Chondrocyte (in vitro differentiated cells): ENCODE measurements around the gene PRDM2. TPM values are rescaled to one million over a fixed set of nuclear protein-coding genes. Genes with fewer than 3 reads are reported as not detected.
A peak's percentile ranks its signal among the peaks of the same experiment; 100 is the strongest.

ENCODE experiments used
- DNase-seq: peaks from one replicate; pipeline ENCODE4 v3.0.0; 2021; ENCODE audit warnings: mixed read lengths, low spot score
- H3K27ac Mint-ChIP-seq: one replicate; pipeline ENCODE4 v1.8.0; 2021; ENCODE audit warnings: mild to moderate bottlenecking, moderate library complexity, mixed read lengths; ENCODE audit not compliant: unreplicated experiment
- H3K27me3 Mint-ChIP-seq: 2 replicates; pipeline ENCODE4 v1.8.0; 2021; ENCODE audit warnings: low read depth, mixed read lengths
- H3K36me3 Mint-ChIP-seq: 2 replicates; pipeline ENCODE4 v1.8.0; 2021; ENCODE audit warnings: low read depth, mixed read lengths
- H3K4me1 Mint-ChIP-seq: 2 replicates; pipeline ENCODE4 v1.8.0; 2021; ENCODE audit warnings: low read depth, mild to moderate bottlenecking, mixed read lengths
- H3K4me3 Mint-ChIP-seq: one replicate; pipeline ENCODE4 v1.8.0; 2021; ENCODE audit warnings: mild to moderate bottlenecking, moderate library complexity, mixed read lengths; ENCODE audit not compliant: unreplicated experiment
- H3K9me3 Mint-ChIP-seq: 2 replicates; pipeline ENCODE4 v1.8.0; 2021; ENCODE audit warnings: low read depth, mixed read lengths
- CTCF ChIP-seq: fragments of 200-600 bp; sonication (generic); IDR thresholded peaks from 2 replicates; pipeline ENCODE4 v1.5.0; 2021; ENCODE audit warnings: antibody characterized with exemption, mild to moderate bottlenecking, moderate library complexity
- total RNA-seq: library from RNA; stranded (reverse); gene quantifications from 3 replicates; pipeline ENCODE4 v1.2.1, GENCODE V29; 2021

The PRDM2 gene
- total RNA-seq, 1 donor from 2014 or later, result 36.8 TPM

GRCh38 chr1:13826009-13826408 is 126.0 kb downstream of the PRDM2 start:
- Mint-ChIP-seq H3K4me1 (no peaks in the 10 kb centered on the region), H3K4me3 (no peak overlapping the region), H3K36me3 (peaks cover 10% of the 10 kb centered on the region), H3K27me3 (peaks cover 2% of the 10 kb centered on the region), H3K9me3 (no peaks in the 10 kb centered on the region), H3K27ac (no peak overlapping the region)
- no peak for DNase-seq
- TF ChIP-seq CTCF, result no peak

- peaks cover 10% of the 10 kb centered on the region for H3K36me3 Mint-ChIP-seq
- no peaks in the 10 kb centered on the region for H3K4me1 Mint-ChIP-seq
- peak; percentile 11 for DNase-seq
- H3K4me3 Mint-ChIP-seq, result no peak overlapping the region
- no peak for TF ChIP-seq CTCF
- peaks cover 2% of the 10 kb centered on the region for H3K27me3 Mint-ChIP-seq
- H3K9me3 Mint-ChIP-seq, result no peaks in the 10 kb centered on the region
- no peak overlapping the region for H3K27ac Mint-ChIP-seq
These were observed 126.6 kb downstream of the PRDM2 start for GRCh38 chr1:13826591-13826990.

- no peak for DNase-seq
- peak; percentile 64 for TF ChIP-seq CTCF
- Mint-ChIP-seq H3K36me3 (peaks cover 6% of the 10 kb centered on the region), H3K4me3 (no peak overlapping the region), H3K27me3 (peaks cover 2% of the 10 kb centered on the region), H3K4me1 (no peaks in the 10 kb centered on the region), H3K9me3 (no peaks in the 10 kb centered on the region), H3K27ac (no peak overlapping the region)
These were observed 128.6 kb downstream of the PRDM2 start for GRCh38 chr1:13828454-13829151.

- no peak overlapping the region for H3K27ac Mint-ChIP-seq
- peak; percentile 25 for TF ChIP-seq CTCF
- peaks cover 2% of the 10 kb centered on the region for H3K27me3 Mint-ChIP-seq
- H3K36me3 Mint-ChIP-seq, result peaks cover 5% of the 10 kb centered on the region
- no peak for DNase-seq
- no peak overlapping the region for H3K4me3 Mint-ChIP-seq
- H3K9me3 Mint-ChIP-seq, result no peaks in the 10 kb centered on the region
- no peaks in the 10 kb centered on the region for H3K4me1 Mint-ChIP-seq
These were observed 129.3 kb downstream of the PRDM2 start for GRCh38 chr1:13829152-13829769.

GRCh38 chr1:13830170-13830569 is 130.2 kb downstream of the PRDM2 start:
- no peak overlapping the region for H3K4me3 Mint-ChIP-seq
- no peak for TF ChIP-seq CTCF
- no peak overlapping the region for H3K27ac Mint-ChIP-seq
- no peaks in the 10 kb centered on the region for H3K4me1 Mint-ChIP-seq
- peaks cover 7% of the 10 kb centered on the region for H3K27me3 Mint-ChIP-seq
- no peaks in the 10 kb centered on the region for H3K36me3 Mint-ChIP-seq
- no peak for DNase-seq
- H3K9me3 Mint-ChIP-seq, result no peaks in the 10 kb centered on the region
